SU-DHL-6 (cell line): ENCODE measurements around the gene ZBED3.

Experiments used
- CTCF ChIP-seq: fragments of 200-600 bp; sonication (generic); IDR thresholded peaks from one replicate; pipeline ENCODE4 v1.5.1; 2017; ENCODE audit warnings: antibody characterized with exemption, mild to moderate bottlenecking, low read length, moderate library complexity; ENCODE audit not compliant: insufficient read depth, poor library complexity, severe bottlenecking
- EZH2phosphoT487 ChIP-seq: fragments of 200-600 bp; sonication (generic), shearing (Covaris generic); conservative IDR thresholded peaks from 2 replicates; pipeline ENCODE4 v1.6.1; 2018; ENCODE audit warnings: mild to moderate bottlenecking, antibody characterized with exemption, low read length, moderate library complexity, mixed read lengths

- TF ChIP-seq CTCF, result no peak
- TF ChIP-seq EZH2phosphoT487, result no peak
Observed at GRCh38 chr5:77095189-77095588, 8.1 kb upstream of the ZBED3 start.
